GM21723 (cell line): Measurements from ENCODE around the gene ABCB1.
"Not testable (repeated sequence)": the region's sequence is repeated elsewhere in the genome, so short reads cannot be mapped to it uniquely, and the experiment has no call there.

Experiments
- ATAC-seq: cut with Tn5 transposase; IDR thresholded peaks from one replicate; pipeline ENCODE4 v1.9.1; 2021; ENCODE audit warnings: mild to moderate bottlenecking, moderate library complexity; ENCODE audit not compliant: unreplicated experiment

ABCB1 gene

DNA sequence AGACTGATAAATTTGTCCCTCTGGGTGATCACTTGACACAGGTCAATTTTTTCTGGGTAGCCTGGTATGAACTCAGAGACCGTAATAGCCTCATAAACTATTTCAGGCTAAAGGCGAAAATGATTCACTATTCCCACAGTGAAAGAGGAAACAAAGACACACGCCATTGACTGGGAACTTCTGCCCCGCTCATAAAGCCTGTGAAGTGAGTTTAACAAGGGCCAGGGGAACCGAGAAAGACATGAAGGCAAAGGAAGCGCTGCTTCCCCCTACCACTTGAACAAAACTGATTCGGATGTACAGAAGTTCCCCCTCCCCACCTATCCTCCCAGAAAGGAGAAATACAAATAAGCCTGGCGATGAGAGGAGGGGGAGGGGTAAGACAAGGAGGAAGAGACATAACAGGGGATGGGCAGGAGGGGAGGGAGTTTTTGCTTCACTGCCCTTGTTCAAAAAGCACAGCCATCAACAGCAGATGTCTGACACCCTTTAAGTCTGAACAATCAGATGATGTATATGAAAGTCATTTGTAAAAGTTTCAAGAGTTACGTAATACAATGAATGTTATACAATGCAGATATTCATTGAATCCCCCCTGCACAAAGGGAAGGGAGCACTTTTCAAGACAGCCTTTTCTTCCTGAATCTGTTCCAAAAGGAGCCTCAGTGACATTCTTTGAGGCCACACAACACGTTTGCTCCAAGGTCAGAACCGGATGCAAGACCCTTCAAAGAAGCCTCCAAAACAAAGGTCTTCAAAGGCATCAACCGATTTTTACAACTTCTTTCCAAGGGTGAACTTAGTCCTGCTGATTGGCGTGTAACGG is 125.9 kb downstream of the ABCB1 start:
- ATAC-seq: peak; percentile 74

DNA sequence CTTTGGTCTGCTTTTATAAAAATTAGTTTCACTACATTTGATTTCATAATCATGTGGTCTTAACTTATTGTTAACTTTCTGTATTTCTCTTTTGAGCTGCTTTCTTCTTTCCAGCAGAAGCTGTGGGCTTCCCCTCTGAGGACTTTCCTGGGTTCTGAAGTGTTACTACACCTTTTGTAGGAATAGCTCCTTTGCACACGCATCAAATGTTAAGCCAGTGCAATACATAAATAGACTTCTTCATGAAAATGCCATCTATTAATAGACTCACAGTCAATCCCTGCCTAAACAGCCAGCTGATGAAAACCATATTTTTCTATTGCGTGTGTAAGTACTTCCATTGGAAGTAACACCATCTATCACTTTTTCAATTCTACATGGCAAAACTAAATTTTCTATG is 126.7 kb downstream of the ABCB1 start:
- peak; percentile 4 for ATAC-seq

DNA sequence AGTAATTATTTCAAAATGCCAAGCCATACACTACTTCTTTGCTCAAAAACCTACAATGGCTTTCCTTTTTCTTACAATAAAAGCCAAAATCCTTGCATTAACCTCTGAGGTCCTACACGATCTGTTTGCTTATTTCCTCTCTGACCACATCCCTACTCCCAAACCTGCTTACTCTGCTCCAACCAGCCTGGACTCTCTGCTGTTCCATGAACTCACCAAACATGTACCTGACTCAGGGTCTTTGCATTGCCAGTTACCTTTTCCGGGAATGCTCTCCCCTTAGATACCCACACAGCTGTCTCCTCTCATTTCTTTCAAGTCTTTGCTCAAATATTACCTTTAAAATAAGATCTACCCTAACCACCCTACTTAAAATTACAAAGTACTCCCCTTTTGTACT is 127.5 kb downstream of the ABCB1 start:
- ATAC-seq: no peak

DNA sequence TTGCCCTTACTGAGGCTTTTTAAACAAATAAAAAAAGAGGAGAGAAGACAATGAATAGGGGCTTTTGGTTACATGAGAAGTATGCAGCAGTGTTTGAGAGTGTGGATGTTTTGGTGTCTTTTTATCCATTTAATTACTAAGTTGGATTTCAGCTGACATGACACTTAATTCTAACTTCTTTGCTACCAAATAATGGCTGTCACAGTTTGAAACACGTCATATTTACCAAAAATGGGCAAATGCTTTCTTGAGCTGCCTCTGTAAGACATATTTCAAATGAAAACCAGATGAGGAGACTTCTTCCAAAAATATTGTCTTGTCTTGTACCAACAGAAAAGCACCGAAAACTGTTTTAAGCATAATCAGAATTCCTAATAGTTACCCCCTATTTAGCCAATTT is 129.2 kb downstream of the ABCB1 start:
- no peak for ATAC-seq

- not testable (repeated sequence) for ATAC-seq
Measured at GRCh38 chr7:87469204-87469603, 131.5 kb downstream of the ABCB1 start.

GRCh38 chr7:87465534-87465880 is 135.2 kb downstream of the ABCB1 start:
- not testable (repeated sequence) for ATAC-seq

GRCh38 chr7:87464830-87465533 is 135.7 kb downstream of the ABCB1 start:
- not testable (repeated sequence) for ATAC-seq

- ATAC-seq: no peak
Measured at GRCh38 chr7:87463982-87464381, 136.7 kb downstream of the ABCB1 start.

DNA sequence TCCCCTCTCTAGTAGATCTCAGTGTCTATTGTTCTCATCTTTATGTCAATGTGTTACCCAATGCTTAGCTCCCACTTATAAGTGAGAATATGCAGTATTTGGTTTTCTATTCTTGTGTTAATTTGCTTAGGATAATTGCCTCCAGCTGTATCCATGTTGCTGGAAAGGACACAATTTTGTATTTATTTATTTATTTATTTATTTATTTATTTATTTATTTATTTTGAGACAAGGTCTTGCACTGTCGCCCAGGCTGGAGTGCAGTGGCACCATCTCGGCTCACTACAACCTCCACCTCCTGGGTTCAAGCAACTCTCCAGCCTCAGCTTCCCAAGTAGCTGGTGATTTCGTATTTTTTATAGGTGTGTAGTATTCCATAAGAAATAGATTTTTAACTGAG is 140.2 kb downstream of the ABCB1 start:
- ATAC-seq: not testable (repeated sequence)

- ATAC-seq: no peak
Measured at GRCh38 chr7:87459941-87460340, 140.7 kb downstream of the ABCB1 start.

GRCh38 chr7:87458148-87458547 is 142.5 kb downstream of the ABCB1 start:
- ATAC-seq: no peak

GRCh38 chr7:87456247-87456646 is 144.4 kb downstream of the ABCB1 start:
- no peak for ATAC-seq
